H1 (cell line): ENCODE data around the gene DCHS1. TPM values are rescaled to one million over a fixed set of nuclear protein-coding genes. Genes with fewer than 3 reads are reported as not detected.

Source experiments
- CTCF ChIA-PET: fragments of 300-600 bp; sonication (Branson Sonifier 250); formaldehyde crosslinking; loops from one replicate; lab custom pipeline; 2021; ENCODE audit not compliant: partially characterized antibody; lab: Charles Lee
- POLR2A ChIA-PET: fragments of 300-600 bp; sonication (Branson Sonifier 250); formaldehyde crosslinking; loops from one replicate; lab custom pipeline; 2021; ENCODE audit warnings: inconsistent platforms; ENCODE audit not compliant: partially characterized antibody; lab: Charles Lee
- DNase-seq, 2 experiments: peaks; one replicate each; pipeline versions ENCODE4 v3.0.0 to v3.0.0-alpha.2; 2010 to 2022; ENCODE audit warnings: low spot score in 2 of 2, low read depth in 1 of 2, mixed read lengths in 1 of 2
- FAIRE-seq: peaks from 2 replicates; lab custom pipeline; 2011; peaks lifted over from hg19 to GRCh38; lab: Jason Lieb, UNC
- H2AFZ ChIP-seq: 2 replicates; pipeline ENCODE4 v1.8.1; 2012; ENCODE audit warnings: low read length, inconsistent platforms
- H2AK5ac ChIP-seq: 2 replicates; pipeline ENCODE4 v1.6.1; 2013; ENCODE audit warnings: low read depth, low read length
- H2BK120ac ChIP-seq: replicated peaks from 2 replicates; pipeline ENCODE3; 2013; ENCODE audit warnings: low read depth, low read length, inconsistent platforms
- H2BK12ac ChIP-seq: 2 replicates; pipeline ENCODE4 v1.6.1; 2013; ENCODE audit warnings: low read depth, low read length
- H2BK15ac ChIP-seq: 2 replicates; pipeline ENCODE4 v1.6.1; 2013; ENCODE audit warnings: low read length
- H2BK20ac ChIP-seq: 2 replicates; pipeline ENCODE4 v1.6.1; 2013; ENCODE audit warnings: low read length
- H2BK5ac ChIP-seq: 2 replicates; pipeline ENCODE4 v1.6.1; 2013; ENCODE audit warnings: low read depth, low read length
- H3K14ac ChIP-seq: 2 replicates; pipeline ENCODE4 v1.6.1; 2013; ENCODE audit warnings: inconsistent platforms; ENCODE audit not compliant: insufficient read length
- H3K18ac ChIP-seq: 2 replicates; pipeline ENCODE4 v1.6.1; 2013; ENCODE audit warnings: low read length; ENCODE audit errors: extremely low read depth
- H3K23ac ChIP-seq: 2 replicates; pipeline ENCODE4 v1.6.1; 2013; ENCODE audit warnings: inconsistent platforms; ENCODE audit not compliant: insufficient read length
- H3K23me2 ChIP-seq: 2 replicates; pipeline ENCODE4 v1.6.1; 2013; ENCODE audit warnings: low read depth, low read length
- H3K27ac ChIP-seq: 2 replicates; pipeline ENCODE4 v1.6.1; 2011; ENCODE audit warnings: low read depth, low read length, inconsistent platforms
- H3K27me3 ChIP-seq, 4 experiments: replicated peaks in 1 of 4; 1 replicate in 1 of 4; 2 replicates in 3 of 4; pipeline versions ENCODE4 v1.6.1 to v1.8.1; 2011 to 2013; ENCODE audit warnings: low read length in 3 of 4, mild to moderate bottlenecking in 3 of 4, inconsistent platforms in 2 of 4, mixed read lengths in 2 of 4, moderate library complexity in 1 of 4; ENCODE audit not compliant: control insufficient read depth in 3 of 4, insufficient read depth in 3 of 4; ENCODE audit errors: extremely low read depth in 1 of 4
- H3K36me3 ChIP-seq, 4 experiments: 2 replicates each; pipeline versions ENCODE4 v1.6.1 to v1.8.1; 2011 to 2013; ENCODE audit warnings: mild to moderate bottlenecking in 4 of 4, low read length in 3 of 4, moderate library complexity in 2 of 4, control low read depth in 1 of 4, inconsistent platforms in 1 of 4; ENCODE audit not compliant: insufficient read depth in 4 of 4, control insufficient read depth in 2 of 4
- H3K4ac ChIP-seq: replicated peaks from 2 replicates; pipeline ENCODE3; 2013; ENCODE audit warnings: low read length, low read depth, mixed read lengths, inconsistent platforms; ENCODE audit not compliant: insufficient read length
- H3K4me1 ChIP-seq, 4 experiments: replicated peaks in 1 of 4; 1 replicate in 1 of 4; 2 replicates in 3 of 4; pipeline versions ENCODE4 v1.6.1 to v1.8.1; 2011 to 2013; ENCODE audit warnings: low read length in 3 of 4, inconsistent platforms in 2 of 4, mixed read lengths in 1 of 4; ENCODE audit not compliant: insufficient read depth in 4 of 4, control insufficient read depth in 3 of 4
- H3K4me2 ChIP-seq, 2 experiments: 2 replicates each; pipeline versions ENCODE4 v1.6.1 to v1.8.1; 2011 to 2013; ENCODE audit warnings: low read depth in 2 of 2, low read length in 2 of 2, control low read depth in 1 of 2, inconsistent platforms in 1 of 2, mild to moderate bottlenecking in 1 of 2; ENCODE audit not compliant: insufficient read depth in 1 of 2
- H3K4me3 ChIP-seq, 4 experiments: fragments of 200-600, 300-600 bp in 1 of 4; sonication (generic), shearing (Covaris generic), sonication (Bioruptor Twin) in 1 of 4; 2 replicates each; pipeline versions ENCODE4 v1.5.1 to v1.8.1; 2011 to 2016; ENCODE audit warnings: low read length in 4 of 4, low read depth in 3 of 4, control low read depth in 2 of 4, inconsistent platforms in 2 of 4, mild to moderate bottlenecking in 2 of 4, mixed read lengths in 1 of 4, moderate library complexity in 1 of 4; ENCODE audit not compliant: insufficient read depth in 2 of 4; ENCODE audit errors: extremely low read depth in 1 of 4
- H3K56ac ChIP-seq: replicated peaks from 2 replicates; pipeline ENCODE3; 2013; ENCODE audit warnings: low read depth, mild to moderate bottlenecking, mixed read lengths, low read length, inconsistent platforms; ENCODE audit not compliant: insufficient read length
- H3K79me1 ChIP-seq: 2 replicates; pipeline ENCODE4 v1.6.1; 2013; ENCODE audit warnings: low read depth, low read length, control low read depth
- H3K79me2 ChIP-seq, 2 experiments: 2 replicates each; pipeline versions ENCODE4 v1.6.1 to v1.8.1; 2012 to 2013; ENCODE audit warnings: low read length in 2 of 2, mild to moderate bottlenecking in 2 of 2, inconsistent platforms in 1 of 2; ENCODE audit not compliant: insufficient read depth in 2 of 2, control insufficient read depth in 1 of 2
- H3K9ac ChIP-seq, 4 experiments: replicated peaks in 1 of 4; 1 replicate in 1 of 4; 2 replicates in 3 of 4; pipeline versions ENCODE4 v1.6.1 to v1.8.1; 2011 to 2013; ENCODE audit warnings: low read depth in 3 of 4, low read length in 3 of 4, control low read depth in 2 of 4, mild to moderate bottlenecking in 2 of 4, moderate library complexity in 2 of 4, inconsistent platforms in 1 of 4; ENCODE audit errors: extremely low read depth in 1 of 4
- H3K9me3 ChIP-seq, 2 experiments: 2 replicates each; pipeline versions ENCODE4 v1.6.1 to v1.8.1; 2012 to 2013; ENCODE audit warnings: mild to moderate bottlenecking in 2 of 2, moderate library complexity in 2 of 2, control low read depth in 1 of 2, inconsistent platforms in 1 of 2, low read depth in 1 of 2, low read length in 1 of 2, mixed read lengths in 1 of 2; ENCODE audit not compliant: insufficient read depth in 2 of 2
- H4K20me1 ChIP-seq, 2 experiments: replicated peaks in 1 of 2; 2 replicates each; pipeline versions ENCODE3 to v1.8.1; 2011 to 2013; ENCODE audit warnings: inconsistent platforms in 2 of 2, low read length in 2 of 2, mild to moderate bottlenecking in 1 of 2; ENCODE audit not compliant: insufficient read depth in 2 of 2, control insufficient read depth in 1 of 2
- H4K5ac ChIP-seq: 2 replicates; pipeline ENCODE4 v1.6.1; 2013; ENCODE audit warnings: low read length, low read depth, mixed read lengths, inconsistent platforms; ENCODE audit not compliant: insufficient read length
- H4K8ac ChIP-seq: 2 replicates; pipeline ENCODE4 v1.8.0; 2013; ENCODE audit warnings: mild to moderate bottlenecking, moderate library complexity, low read length, inconsistent platforms; ENCODE audit not compliant: insufficient read depth; ENCODE audit errors: extremely low read depth
- H4K91ac ChIP-seq: replicated peaks from 2 replicates; pipeline ENCODE3; 2013; ENCODE audit warnings: low read length, mixed read lengths, inconsistent platforms; ENCODE audit not compliant: insufficient read length
- ATF3 ChIP-seq: IDR thresholded peaks from 2 replicates; pipeline ENCODE4 v1.6.1; 2011; ENCODE audit warnings: low read depth, mild to moderate bottlenecking, low read length; ENCODE audit not compliant: insufficient read depth
- CTCF ChIP-seq, 3 experiments: IDR thresholded peaks; 1 replicate in 2 of 3; 2 replicates in 1 of 3; pipeline versions ENCODE4 v1.5.1 to v1.6.1; 2011; ENCODE audit warnings: low read length in 3 of 3, mild to moderate bottlenecking in 3 of 3, inconsistent platforms in 2 of 3, low read depth in 1 of 3, moderate library complexity in 1 of 3; ENCODE audit not compliant: insufficient read depth in 1 of 3; ENCODE audit errors: control extremely low read depth in 1 of 3
- RFX5 ChIP-seq: IDR thresholded peaks from 2 replicates; pipeline ENCODE4 v1.6.1; 2011; ENCODE audit warnings: low read depth, low read length, improper control_type of control experiment, borderline replicate concordance
- WGBS, 2 experiments: shearing (Covaris generic) in 1 of 2; methylation state at CpG; one replicate each; pipeline versions ENCODE4 v1.1.6 to v1.1.7; 2013 to 2015; ENCODE audit warnings: low lambda C conversion rate in 2 of 2, mixed read lengths in 2 of 2, inconsistent platforms in 1 of 2, low coverage in 1 of 2, missing lambda C conversion rate in 1 of 2; ENCODE audit not compliant: insufficient replicate concordance in 2 of 2, insufficient coverage in 1 of 2, insufficient read length in 1 of 2; ENCODE audit errors: extremely low coverage in 1 of 2, missing lambda C conversion rate in 1 of 2; 5-methylcytosine and 5-hydroxymethylcytosine counted together
- polyA plus RNA-seq, 7 experiments: library from polyadenylated mRNA; depleted of rRNA in 3 of 7; stranded (reverse) in 5 of 7; unstranded in 2 of 7; fragments of >200 nt in 5 of 7; fragments of 200-250 nt in 2 of 7; gene quantifications; 1 replicate in 5 of 7; 2 replicates in 1 of 7; 4 replicates in 1 of 7; pipeline versions ENCODE4 v1.2.1 to v1.2.3, GENCODE V29; 2011 to 2013; ENCODE audit warnings: missing spikeins in 2 of 7, mixed read lengths in 2 of 7
- total RNA-seq: library from RNA; stranded (reverse); fragmentation: NEBNext Ultra II Directional; extraction: Animal tissue kit (Norgen Biotek cat#: 25700); gene quantifications from 2 replicates; pipeline ENCODE4 v1.2.1, GENCODE V29; 2021
- TF ChIP-seq, protein P1 (sequence below): IDR thresholded peaks from 2 replicates; pipeline ENCODE4 v1.6.1; 2012; ENCODE audit warnings: inconsistent platforms
- TF ChIP-seq, protein P2 (sequence below): IDR thresholded peaks from 2 replicates; pipeline ENCODE4 v1.6.1; 2011; ENCODE audit warnings: low read length, improper control_type of control experiment

The DCHS1 gene
- total and polyA plus RNA-seq, 2 of the 8 experiments (the other 6 are each of a cell fraction or from before 2014, with no cell fraction given), result 8.2 to 10.5 TPM

DNA sequence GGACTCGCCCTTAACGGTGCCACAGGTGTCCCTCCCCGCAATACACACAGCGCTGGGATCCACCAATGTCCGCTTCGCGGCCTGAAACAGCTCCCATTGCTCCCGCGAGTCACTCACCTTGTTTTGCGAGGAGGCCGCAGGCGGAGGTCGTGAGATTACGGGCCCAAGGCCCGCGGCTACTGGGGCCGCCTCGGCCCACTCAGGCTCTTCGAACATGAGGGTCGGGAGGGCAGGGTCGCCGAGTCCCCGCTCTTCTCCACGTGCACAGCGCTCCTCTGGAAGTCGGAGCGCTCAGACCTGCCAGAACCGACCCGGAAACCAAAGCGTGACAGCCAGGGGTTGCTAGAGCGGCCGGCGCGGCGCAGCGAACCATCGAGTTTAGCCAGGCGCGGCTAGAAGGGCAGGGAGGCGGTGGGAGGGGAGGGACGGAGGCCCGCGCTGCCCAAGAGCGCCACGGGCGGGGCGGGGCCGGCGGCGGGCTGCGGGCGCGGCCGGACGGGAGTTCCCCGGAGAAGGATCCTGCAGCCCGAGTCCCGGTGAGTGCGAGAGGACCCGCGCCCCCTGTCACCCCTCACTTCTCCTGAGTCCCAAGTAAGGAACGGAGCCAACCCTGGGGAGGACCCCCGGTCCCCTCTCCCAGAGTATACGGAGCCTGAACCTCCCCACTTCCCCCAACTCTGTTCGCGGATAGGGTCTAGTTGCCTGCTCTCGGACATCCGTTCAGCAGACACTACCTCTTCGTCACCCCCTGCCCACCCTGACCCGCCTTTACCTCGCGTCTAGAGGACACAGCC lies 52.1 kb downstream of the DCHS1 start, which contains the start of the genes ILK and RRP8:
Gene ILK (plus strand): TSS at position 488 of the 794 bp plus-strand sequence. CDS start 498 bp downstream, outside the sequence.
Gene RRP8 (minus strand): TSS at position 330 of the 794 bp plus-strand sequence. CDS start 114 bp downstream, at position 216.
- FAIRE-seq (no peak), DNase-seq (peak in 1 of 2 experiments; percentile 91)
- H3K9ac ChIP-seq, result peak within 1 kb of the TSS; percentile 67 to 96 (median 82)
- H4K20me1 ChIP-seq, result peaks cover 0 to 7% of the 10 kb centered on the region in 2 experiments
- H3K23ac ChIP-seq, result no peak within 1 kb of the TSS
- H3K23me2 ChIP-seq, result peaks cover 16% of the 10 kb centered on the region
- ChIA-PET CTCF (interaction anchor here (0.7 to 4.1 kb wide), 11 partner anchors 10 to 343 kb away, joined by 3 to 23 read pairs (median 4); partner anchors contain the start of genes CCKBR, TAF10 and TPP1), POLR2A (interaction anchor here (0.6 to 2.4 kb wide), 14 partner anchors 8 to 177 kb away, joined by 3 to 11 read pairs (median 4); partner anchors contain the start of genes TAF10 and TPP1)
- H2BK20ac ChIP-seq, result no peak within 1 kb of the TSS
- peaks cover 5 to 21% (median 8%) of the 10 kb centered on the region in 4 experiments; a peak in 6 of 7 replicates for H3K4me1 ChIP-seq
- no peak within 1 kb of the TSS for H2BK15ac ChIP-seq
- H3K56ac ChIP-seq, result peak within 1 kb of the TSS; percentile 35
- H3K9me3 ChIP-seq, result no peaks in the 10 kb centered on the region
- H2BK5ac ChIP-seq, result peak within 1 kb of the TSS; percentile 58; the same call in 1 of the 2 replicates
- H3K4me3 ChIP-seq, result peak within 1 kb of the TSS; percentile 79 to 99 (median 93)
- H4K91ac ChIP-seq, result peak within 1 kb of the TSS; percentile 17
- H3K18ac ChIP-seq, result peak within 1 kb of the TSS; percentile 78
- peak within 1 kb of the TSS; percentile 83 for H2AFZ ChIP-seq
- no peaks in the 10 kb centered on the region for H3K27me3 ChIP-seq
- H4K5ac ChIP-seq, result peak within 1 kb of the TSS; percentile 53
- peaks cover 12% of the 10 kb centered on the region for H3K79me1 ChIP-seq
- 0 out of 2 replicates have a peak within 1 kb of the TSS, but pooled peaks have one; percentile 75 for H2BK12ac ChIP-seq
- peak within 1 kb of the TSS; percentile 73 for H4K8ac ChIP-seq
- no peak within 1 kb of the TSS for H2BK120ac ChIP-seq
- H3K14ac ChIP-seq, result no peak within 1 kb of the TSS
- H3K36me3 ChIP-seq, result peaks cover 6 to 28% (median 16%) of the 10 kb centered on the region in 4 experiments
- peak within 1 kb of the TSS; percentile 83 to 97 for H3K4me2 ChIP-seq
- no peak within 1 kb of the TSS for H2AK5ac ChIP-seq
- peak within 1 kb of the TSS; percentile 63; the same call in 1 of the 2 replicates for H3K27ac ChIP-seq
- H3K4ac ChIP-seq, result peak within 1 kb of the TSS; percentile 75
- WGBS, 2 experiments, result 1% methylated on average over 40 of the region's 72 CpGs; no CpG with 5 or more reads in 1 of the 2 experiments
- peaks cover 3 to 48% of the 10 kb centered on the region in 2 experiments for H3K79me2 ChIP-seq
- no peak for TF ChIP-seq ATF3
- TF ChIP-seq, protein P1, sequence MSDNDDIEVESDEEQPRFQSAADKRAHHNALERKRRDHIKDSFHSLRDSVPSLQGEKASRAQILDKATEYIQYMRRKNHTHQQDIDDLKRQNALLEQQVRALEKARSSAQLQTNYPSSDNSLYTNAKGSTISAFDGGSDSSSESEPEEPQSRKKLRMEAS, result peak; percentile 94
- peak; percentile 37; the same call in 1 of the 2 replicates for TF ChIP-seq RFX5
- TF ChIP-seq, protein P2, sequence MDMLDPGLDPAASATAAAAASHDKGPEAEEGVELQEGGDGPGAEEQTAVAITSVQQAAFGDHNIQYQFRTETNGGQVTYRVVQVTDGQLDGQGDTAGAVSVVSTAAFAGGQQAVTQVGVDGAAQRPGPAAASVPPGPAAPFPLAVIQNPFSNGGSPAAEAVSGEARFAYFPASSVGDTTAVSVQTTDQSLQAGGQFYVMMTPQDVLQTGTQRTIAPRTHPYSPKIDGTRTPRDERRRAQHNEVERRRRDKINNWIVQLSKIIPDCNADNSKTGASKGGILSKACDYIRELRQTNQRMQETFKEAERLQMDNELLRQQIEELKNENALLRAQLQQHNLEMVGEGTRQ, result 0 out of 2 replicates have a peak, but pooled peaks have one; percentile 5
- no peak for TF ChIP-seq CTCF (IDR thresholded peaks at IDR 0.05; ENCODE audit: control extremely low read depth in 1 of 3, insufficient read depth in 1 of 3, low read depth in 1 of 3, low read length in 3 of 3)
